ENCODE data around the gene SENP6.
"Not testable (repeated sequence)": the region's sequence is repeated elsewhere in the genome, so short reads cannot be mapped to it uniquely, and the experiment has no call there.

The SENP6 gene, protein sequence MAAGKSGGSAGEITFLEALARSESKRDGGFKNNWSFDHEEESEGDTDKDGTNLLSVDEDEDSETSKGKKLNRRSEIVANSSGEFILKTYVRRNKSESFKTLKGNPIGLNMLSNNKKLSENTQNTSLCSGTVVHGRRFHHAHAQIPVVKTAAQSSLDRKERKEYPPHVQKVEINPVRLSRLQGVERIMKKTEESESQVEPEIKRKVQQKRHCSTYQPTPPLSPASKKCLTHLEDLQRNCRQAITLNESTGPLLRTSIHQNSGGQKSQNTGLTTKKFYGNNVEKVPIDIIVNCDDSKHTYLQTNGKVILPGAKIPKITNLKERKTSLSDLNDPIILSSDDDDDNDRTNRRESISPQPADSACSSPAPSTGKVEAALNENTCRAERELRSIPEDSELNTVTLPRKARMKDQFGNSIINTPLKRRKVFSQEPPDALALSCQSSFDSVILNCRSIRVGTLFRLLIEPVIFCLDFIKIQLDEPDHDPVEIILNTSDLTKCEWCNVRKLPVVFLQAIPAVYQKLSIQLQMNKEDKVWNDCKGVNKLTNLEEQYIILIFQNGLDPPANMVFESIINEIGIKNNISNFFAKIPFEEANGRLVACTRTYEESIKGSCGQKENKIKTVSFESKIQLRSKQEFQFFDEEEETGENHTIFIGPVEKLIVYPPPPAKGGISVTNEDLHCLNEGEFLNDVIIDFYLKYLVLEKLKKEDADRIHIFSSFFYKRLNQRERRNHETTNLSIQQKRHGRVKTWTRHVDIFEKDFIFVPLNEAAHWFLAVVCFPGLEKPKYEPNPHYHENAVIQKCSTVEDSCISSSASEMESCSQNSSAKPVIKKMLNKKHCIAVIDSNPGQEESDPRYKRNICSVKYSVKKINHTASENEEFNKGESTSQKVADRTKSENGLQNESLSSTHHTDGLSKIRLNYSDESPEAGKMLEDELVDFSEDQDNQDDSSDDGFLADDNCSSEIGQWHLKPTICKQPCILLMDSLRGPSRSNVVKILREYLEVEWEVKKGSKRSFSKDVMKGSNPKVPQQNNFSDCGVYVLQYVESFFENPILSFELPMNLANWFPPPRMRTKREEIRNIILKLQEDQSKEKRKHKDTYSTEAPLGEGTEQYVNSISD

GRCh38 chr6:75601304-75602245, at the start of gene SENP6:
Gene SENP6 (plus strand): TSS chr6:75601880. CDS start chr6:75602525, 645 bp downstream.
- in situ Hi-C loops (cut with MboI; ENCODE audit: low sequenced_read_pairs), result no loop called here

DNA sequence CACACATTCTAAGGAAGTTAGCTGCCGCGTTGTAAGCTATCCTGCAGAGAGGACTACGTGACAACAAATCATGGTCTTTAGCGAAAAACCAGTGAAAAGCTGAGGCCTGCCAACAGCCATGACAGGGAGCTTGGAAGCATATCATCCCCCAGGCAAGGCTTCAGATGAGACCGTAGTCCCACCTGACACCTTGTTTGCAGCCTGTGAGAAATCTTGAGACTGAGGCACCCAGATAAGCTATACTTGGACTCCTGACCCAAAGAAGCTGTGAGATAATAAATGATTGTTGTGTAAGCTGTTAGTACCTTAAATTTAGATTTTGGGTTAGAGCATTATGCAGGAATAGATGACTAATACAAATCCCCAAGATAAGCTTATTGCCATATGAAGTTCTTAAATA, 45.4 kb upstream of the SENP6 start:
- in situ Hi-C loops (cut with MboI; ENCODE audit: low sequenced_read_pairs), result no loop called here

DNA sequence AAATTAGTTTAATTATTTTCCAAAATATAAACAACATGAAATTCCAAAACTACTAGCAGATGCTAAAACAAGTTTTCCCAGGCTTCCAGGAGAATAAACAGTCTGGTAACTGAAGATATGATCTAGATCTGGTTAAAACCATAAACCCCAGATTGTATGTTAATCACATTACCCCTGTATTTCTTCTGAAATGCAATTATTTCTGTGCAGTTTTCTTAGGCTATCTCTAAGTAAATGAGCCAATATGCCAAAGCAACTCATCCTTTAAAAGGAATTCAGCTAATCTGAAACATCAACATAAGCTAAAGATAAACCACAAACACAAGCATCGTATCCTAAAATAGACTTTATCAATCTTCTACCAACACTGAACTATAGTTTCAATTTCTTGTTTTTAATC, 44.6 kb upstream of the SENP6 start:
- in situ Hi-C loops (cut with MboI; ENCODE audit: low sequenced_read_pairs), result no loop called here

DNA sequence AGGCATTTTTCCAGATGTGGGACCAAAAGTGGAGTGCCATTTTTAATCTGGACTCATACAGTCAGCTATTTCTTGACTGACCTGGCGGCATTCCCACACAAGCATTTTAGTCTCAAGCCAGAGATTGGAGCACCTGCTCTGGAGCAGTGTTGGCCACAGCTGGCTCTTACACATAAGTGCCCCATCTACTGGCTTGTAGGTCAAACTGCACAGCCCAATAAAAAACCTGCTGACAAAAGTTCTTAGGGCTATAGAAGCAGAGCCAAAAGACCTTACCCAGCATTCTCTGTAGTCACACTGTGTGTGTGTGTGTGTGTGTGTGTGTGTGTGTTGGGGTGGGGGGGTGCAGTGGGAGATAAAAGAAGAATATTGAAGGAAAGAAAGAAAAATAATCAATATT, 38.6 kb upstream of the SENP6 start:
- in situ Hi-C loops (cut with MboI; ENCODE audit: low sequenced_read_pairs), result no loop called here

DNA sequence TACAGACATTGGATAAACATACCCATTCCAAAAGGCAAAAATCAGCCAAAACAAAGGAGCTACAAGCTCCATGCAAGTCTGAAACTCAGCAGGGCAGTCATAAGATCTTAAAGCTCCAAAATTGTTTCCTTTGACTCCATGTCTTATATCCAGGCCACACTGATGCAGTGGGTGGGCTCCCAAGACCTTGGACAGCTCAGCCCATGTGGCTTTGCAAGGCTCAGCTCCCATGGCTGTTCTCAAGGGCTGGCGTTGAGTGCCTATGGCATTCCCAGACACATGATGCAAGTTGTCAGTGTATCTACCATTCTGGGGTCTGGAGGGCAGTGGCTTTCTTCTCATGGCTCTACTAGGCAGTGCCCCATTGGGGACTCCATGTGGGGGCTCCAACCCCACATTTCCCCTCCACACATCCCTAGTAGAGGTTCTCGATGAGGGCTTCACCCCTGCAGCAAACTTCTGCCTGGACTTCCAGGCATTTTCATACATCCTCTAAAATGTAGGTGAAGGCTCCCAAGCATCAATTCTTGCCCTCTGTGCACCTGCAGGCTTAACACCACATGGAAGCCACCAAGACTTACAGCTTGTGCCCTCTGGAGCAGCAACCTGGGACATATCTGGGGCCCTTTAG, 35.4 kb upstream of the SENP6 start:
- in situ Hi-C loops (cut with MboI; ENCODE audit: low sequenced_read_pairs), result no loop called here

DNA sequence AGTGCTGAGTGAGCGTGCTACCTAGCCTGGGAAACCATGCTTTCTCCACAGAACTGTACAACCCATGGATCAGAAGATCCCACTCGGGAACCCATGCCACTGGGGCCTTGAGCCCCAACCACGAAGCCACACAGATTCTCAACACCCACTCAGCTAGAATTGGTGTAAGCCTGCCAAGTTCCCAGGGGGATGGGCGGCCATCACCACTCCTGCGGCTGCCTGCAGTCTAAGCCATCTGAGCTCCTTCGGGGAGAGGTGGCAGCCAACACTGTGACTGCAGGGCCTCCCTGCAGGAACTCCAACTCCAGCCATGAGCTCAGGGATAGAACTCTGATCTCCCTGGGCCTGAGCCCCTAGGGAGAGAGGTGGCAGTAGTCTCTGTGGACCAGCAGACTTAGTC, 33.6 kb upstream of the SENP6 start:
- in situ Hi-C loops (cut with MboI; ENCODE audit: low sequenced_read_pairs), result no loop called here

- in situ Hi-C loops (cut with MboI; ENCODE audit: low sequenced_read_pairs), result no loop called here
Observed at GRCh38 chr6:75568965-75569364, 32.7 kb upstream of the SENP6 start.

- in situ Hi-C loops (cut with MboI; ENCODE audit: low sequenced_read_pairs), result not testable (repeated sequence)
Observed at GRCh38 chr6:75570671-75571070, 31.0 kb upstream of the SENP6 start.

GRCh38 chr6:75572072-75572471, 29.6 kb upstream of the SENP6 start:
- in situ Hi-C loops (cut with MboI; ENCODE audit: low sequenced_read_pairs), result no loop called here

DNA sequence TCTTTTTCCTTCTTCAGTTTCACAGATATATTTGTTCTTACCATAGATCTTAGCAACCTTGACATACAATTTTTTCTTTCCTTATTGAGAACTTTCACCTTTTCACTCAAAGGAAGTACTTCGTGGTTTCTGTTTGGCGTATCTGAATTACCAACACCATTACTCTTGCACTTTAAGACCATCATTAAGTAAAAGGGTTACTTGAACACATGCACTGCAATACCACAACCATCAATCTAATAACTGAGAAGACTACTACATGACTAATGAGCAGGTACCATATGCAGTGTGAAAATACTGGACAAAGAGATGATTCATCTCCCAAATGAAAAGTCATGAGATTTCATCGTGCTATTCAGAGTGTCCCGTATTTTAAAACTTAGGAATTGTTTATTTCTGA, 21.7 kb upstream of the SENP6 start:
- in situ Hi-C loops (cut with MboI; ENCODE audit: low sequenced_read_pairs), result no loop called here

- in situ Hi-C loops (cut with MboI; ENCODE audit: low sequenced_read_pairs), result no loop called here
Observed at GRCh38 chr6:75581231-75581630, 20.4 kb upstream of the SENP6 start.

- in situ Hi-C loops (cut with MboI; ENCODE audit: low sequenced_read_pairs), result not testable (repeated sequence)
Observed at GRCh38 chr6:75584552-75584951, 17.1 kb upstream of the SENP6 start.

- in situ Hi-C loops (cut with MboI; ENCODE audit: low sequenced_read_pairs), result no loop called here
Observed at GRCh38 chr6:75588948-75589347, 12.7 kb upstream of the SENP6 start.

GRCh38 chr6:75590370-75590769, 11.3 kb upstream of the SENP6 start:
- in situ Hi-C loops (cut with MboI; ENCODE audit: low sequenced_read_pairs), result no loop called here

- in situ Hi-C loops (cut with MboI; ENCODE audit: low sequenced_read_pairs), result not testable (repeated sequence)
Observed at GRCh38 chr6:75596380-75596779, 5.3 kb upstream of the SENP6 start.

GRCh38 chr6:75600768-75601167, 912 bp upstream of the SENP6 start:
- in situ Hi-C loops (cut with MboI; ENCODE audit: low sequenced_read_pairs), result no loop called here

- in situ Hi-C loops (cut with MboI; ENCODE audit: low sequenced_read_pairs), result no loop called here
Observed at GRCh38 chr6:75602246-75603105, 796 bp downstream of the SENP6 start.

DNA sequence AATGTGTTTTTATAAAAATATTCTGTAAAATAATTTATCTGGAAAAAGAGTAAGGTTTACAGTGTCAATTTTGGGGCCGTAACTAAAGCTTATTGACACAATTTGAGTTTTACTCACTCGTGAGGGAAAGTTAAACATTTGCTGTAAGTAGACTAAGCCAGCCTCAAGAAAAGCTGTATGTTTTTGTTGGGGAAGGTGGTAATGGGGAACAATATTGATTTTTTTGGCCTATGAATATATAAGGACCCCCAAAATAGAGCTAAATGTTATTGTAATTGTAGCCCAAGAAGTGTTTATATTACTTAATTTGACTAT, 1.4 kb downstream of the SENP6 start:
- in situ Hi-C loops (cut with MboI; ENCODE audit: low sequenced_read_pairs), result no loop called here

DNA sequence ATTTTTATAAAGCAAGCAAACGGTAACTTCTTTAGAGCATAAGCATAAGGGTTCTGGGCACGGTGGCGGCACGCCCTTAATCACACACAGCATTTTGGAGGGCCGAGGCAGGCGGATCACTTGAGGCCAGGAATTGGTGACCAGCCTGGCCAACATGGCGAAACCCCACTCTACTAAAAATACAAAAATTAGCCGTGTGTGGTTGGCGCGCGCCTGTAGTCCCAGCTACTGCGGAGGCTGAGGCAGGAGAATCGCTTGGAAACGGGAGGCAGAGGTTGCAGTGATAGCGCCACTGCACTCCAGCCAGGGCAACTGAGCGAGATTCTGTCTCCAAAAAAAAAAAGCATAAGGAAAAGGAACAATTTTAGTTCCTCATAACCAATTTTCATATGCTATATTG, 2.6 kb downstream of the SENP6 start:
- in situ Hi-C loops (cut with MboI; ENCODE audit: low sequenced_read_pairs), result no loop called here

Measured in HL-60/S4 treated with retinoic acid at 250 ng/mL for 4 days and 3 days (cell line).